GM21717 (cell line): ENCODE data around the gene ST6GALNAC3.
A peak's percentile ranks its signal among the peaks of the same experiment; 100 is the strongest.
"Not testable (repeated sequence)": the region's sequence is repeated elsewhere in the genome, so short reads cannot be mapped to it uniquely, and the experiment has no call there.

Experiments used
- ATAC-seq: cut with Tn5 transposase; IDR thresholded peaks from one replicate; pipeline ENCODE4 v1.9.1; 2021; ENCODE audit warnings: mild to moderate bottlenecking, moderate library complexity; ENCODE audit not compliant: unreplicated experiment

ST6GALNAC3 gene

GRCh38 chr1:76074321-76075187 is at the start of gene ST6GALNAC3:
TSS of gene ST6GALNAC3 (plus strand) at chr1:76074746.
- ATAC-seq: peak; percentile 86

GRCh38 chr1:76027341-76027740 is 47.2 kb upstream of the ST6GALNAC3 start:
- no peak for ATAC-seq

GRCh38 chr1:76029331-76029730 is 45.2 kb upstream of the ST6GALNAC3 start:
- no peak for ATAC-seq

GRCh38 chr1:76031496-76031895 is 43.0 kb upstream of the ST6GALNAC3 start:
- no peak for ATAC-seq

- ATAC-seq: no peak
Measured at GRCh38 chr1:76033800-76034475, 40.6 kb upstream of the ST6GALNAC3 start.

- no peak for ATAC-seq
Measured at GRCh38 chr1:76035053-76035452, 39.5 kb upstream of the ST6GALNAC3 start.

- ATAC-seq: no peak
Measured at GRCh38 chr1:76037324-76037723, 37.2 kb upstream of the ST6GALNAC3 start.

- ATAC-seq: no peak
Measured at GRCh38 chr1:76038287-76039004, 36.1 kb upstream of the ST6GALNAC3 start.

- ATAC-seq: no peak
Measured at GRCh38 chr1:76046149-76046548, 28.4 kb upstream of the ST6GALNAC3 start.

- no peak for ATAC-seq
Measured at GRCh38 chr1:76048219-76048618, 26.3 kb upstream of the ST6GALNAC3 start.

GRCh38 chr1:76048926-76049325 is 25.6 kb upstream of the ST6GALNAC3 start:
- no peak for ATAC-seq

GRCh38 chr1:76049498-76049897 is 25.0 kb upstream of the ST6GALNAC3 start:
- ATAC-seq: no peak

GRCh38 chr1:76050073-76050472 is 24.5 kb upstream of the ST6GALNAC3 start:
- ATAC-seq: not testable (repeated sequence)

GRCh38 chr1:76053021-76053420 is 21.5 kb upstream of the ST6GALNAC3 start:
- no peak for ATAC-seq

- no peak for ATAC-seq
Measured at GRCh38 chr1:76054359-76054758, 20.2 kb upstream of the ST6GALNAC3 start.

- ATAC-seq: no peak
Measured at GRCh38 chr1:76055987-76056386, 18.6 kb upstream of the ST6GALNAC3 start.

- ATAC-seq: no peak
Measured at GRCh38 chr1:76059451-76059850, 15.1 kb upstream of the ST6GALNAC3 start.

GRCh38 chr1:76065270-76065669 is 9.3 kb upstream of the ST6GALNAC3 start:
- no peak for ATAC-seq

GRCh38 chr1:76066394-76066793 is 8.2 kb upstream of the ST6GALNAC3 start:
- no peak for ATAC-seq

GRCh38 chr1:76068542-76068941 is 6.0 kb upstream of the ST6GALNAC3 start:
- ATAC-seq: no peak

- ATAC-seq: no peak
Measured at GRCh38 chr1:76068953-76069561, 5.5 kb upstream of the ST6GALNAC3 start.
